Stimulated activated CD8-positive, alpha-beta memory T cell treated with anti-CD3 and anti-CD28 coated beads, Interleukin-12 subunit alpha, Interleukin-12 subunit beta, amount 100 ng/mL, for 4 hours (primary cell): ENCODE data around the gene BTN3A1.
"Not testable (repeated sequence)": the region's sequence is repeated elsewhere in the genome, so short reads cannot be mapped to it uniquely, and the experiment has no call there.

Experiments
- DNase-seq: peaks from one replicate; pipeline ENCODE4 v3.0.0-alpha.2; 2020; ENCODE audit warnings: low read depth

The BTN3A1 gene

GRCh38 chr6:26415036-26415614 is 13.1 kb downstream of the BTN3A1 start:
- DNase-seq = no peak

- DNase-seq = no peak
Measured at GRCh38 chr6:26415791-26416190, 13.7 kb downstream of the BTN3A1 start.

- no peak for DNase-seq
Measured at GRCh38 chr6:26416288-26416687, 14.2 kb downstream of the BTN3A1 start.

GRCh38 chr6:26418077-26418476 is 16.0 kb downstream of the BTN3A1 start:
- not testable (repeated sequence) for DNase-seq

- not testable (repeated sequence) for DNase-seq
Measured at GRCh38 chr6:26418795-26419194, 16.7 kb downstream of the BTN3A1 start.

- DNase-seq = no peak
Measured at GRCh38 chr6:26420688-26421171, 18.7 kb downstream of the BTN3A1 start.

GRCh38 chr6:26421259-26422144 is 19.4 kb downstream of the BTN3A1 start:
- no peak for DNase-seq

- DNase-seq = no peak
Measured at GRCh38 chr6:26422329-26422728, 20.3 kb downstream of the BTN3A1 start.

- no peak for DNase-seq
Measured at GRCh38 chr6:26426691-26427450, 24.8 kb downstream of the BTN3A1 start.

GRCh38 chr6:26427451-26427809 is 25.4 kb downstream of the BTN3A1 start:
- no peak for DNase-seq

GRCh38 chr6:26428206-26428605 is 26.1 kb downstream of the BTN3A1 start:
- DNase-seq = no peak

- no peak for DNase-seq
Measured at GRCh38 chr6:26430787-26431186, 28.7 kb downstream of the BTN3A1 start.

GRCh38 chr6:26431258-26432172 is 29.4 kb downstream of the BTN3A1 start:
- DNase-seq = no peak

GRCh38 chr6:26432627-26433201 is 30.6 kb downstream of the BTN3A1 start:
- no peak for DNase-seq

- DNase-seq = not testable (repeated sequence)
Measured at GRCh38 chr6:26433680-26434079, 31.6 kb downstream of the BTN3A1 start.

GRCh38 chr6:26436018-26436417 is 33.9 kb downstream of the BTN3A1 start:
- DNase-seq = no peak

GRCh38 chr6:26437550-26437949 is 35.5 kb downstream of the BTN3A1 start:
- DNase-seq = no peak

- DNase-seq = no peak
Measured at GRCh38 chr6:26438000-26438399, 35.9 kb downstream of the BTN3A1 start.

GRCh38 chr6:26439151-26440125 is 37.4 kb downstream of the BTN3A1 start:
- no peak for DNase-seq

GRCh38 chr6:26440977-26441358 is 38.9 kb downstream of the BTN3A1 start:
- no peak for DNase-seq
